SH-SY5Y (cell line): ENCODE measurements around the gene PTPRM.

Experiments used
- GATA2 ChIP-seq: IDR thresholded peaks from 2 replicates; pipeline ENCODE4 v1.6.1; 2011; ENCODE audit warnings: mild to moderate bottlenecking, low read depth, low read length
- GATA3 ChIP-seq: IDR thresholded peaks from 2 replicates; pipeline ENCODE4 v1.6.1; 2011; ENCODE audit warnings: low read depth, mild to moderate bottlenecking, low read length, moderate library complexity

GRCh38 chr18:8019600-8019999, 452.5 kb downstream of the PTPRM start:
- TF ChIP-seq GATA2, result no peak
- TF ChIP-seq GATA3, result no peak
